ENCODE results near the gene SDSL.

SDSL gene

DNA sequence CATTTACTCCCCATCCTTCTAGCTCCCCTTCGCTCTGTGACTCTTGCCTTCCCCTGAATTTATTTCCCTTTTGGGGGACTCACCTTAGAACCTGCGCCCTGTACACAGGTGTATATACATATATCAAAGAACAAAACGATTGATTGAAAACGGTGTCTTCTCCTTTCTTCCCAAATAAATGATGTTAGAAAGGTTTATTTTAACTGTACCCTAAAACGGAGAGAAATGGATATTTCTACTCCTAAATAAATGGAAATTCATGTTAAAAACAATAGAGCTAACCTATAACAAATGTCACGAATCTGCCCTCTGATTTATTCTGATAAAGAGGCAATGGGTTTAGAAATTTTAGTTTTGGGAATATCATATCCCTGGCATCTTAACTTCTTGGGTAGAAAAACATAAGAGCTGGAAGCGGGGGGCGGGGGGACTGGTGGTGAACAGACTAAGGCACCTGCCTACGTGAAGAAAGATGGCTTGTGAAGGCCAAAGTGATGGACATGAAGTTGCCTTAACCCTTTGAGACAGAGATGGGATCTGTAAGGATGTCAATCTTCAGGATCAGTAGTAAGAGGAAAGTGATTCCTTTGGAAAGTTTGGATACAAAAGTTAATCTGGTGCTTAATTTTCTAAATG is 58.3 kb downstream of the SDSL start:
- DNase-seq, result no peak
- Histone ChIP-seq H3K4me1 (ENCODE audit: control extremely low read depth in 1 of 4, control insufficient read depth in 4 of 4, insufficient read depth in 4 of 4, low read length in 3 of 4) (peaks cover 0 to 4% (median 0%) of the 10 kb centered on the region in 4 experiments), H3K27ac (ENCODE audit: insufficient read depth in 1 of 2, low read depth in 1 of 2, low read length in 2 of 2, poor library complexity in 1 of 2, severe bottlenecking in 2 of 2) (no peak overlapping the region), H3K4me3 (ENCODE audit: control insufficient read depth in 1 of 7, extremely low read depth in 1 of 7, insufficient read depth in 4 of 7, low read depth in 2 of 7, low read length in 6 of 7) (no peak overlapping the region), H3K27me3 (replicated peaks in 2 of 5; ENCODE audit: control insufficient read depth in 4 of 5, insufficient read depth in 5 of 5, low read length in 4 of 5) (peaks cover 7 to 92% (median 60%) of the 10 kb centered on the region in 5 experiments), H3K9me3 (ENCODE audit: control extremely low read depth in 1 of 5, control insufficient read depth in 4 of 5, insufficient read depth in 2 of 5, low read depth in 1 of 5, low read length in 4 of 5) (no peaks in the 10 kb centered on the region), H3K36me3 (ENCODE audit: control insufficient read depth in 4 of 4, insufficient read depth in 4 of 4, low read length in 3 of 4) (no peaks in the 10 kb centered on the region)
- 59% methylated on average over 4 of the region's 9 CpGs for WGBS (ENCODE audit: insufficient coverage)
- ChIA-PET POLR2A (no interaction called here), CTCF (interaction anchor here (1.3 kb wide), 1 partner anchor 12 kb away, joined by 3 read pairs; no protein-coding TSS in a partner anchor)

DNA sequence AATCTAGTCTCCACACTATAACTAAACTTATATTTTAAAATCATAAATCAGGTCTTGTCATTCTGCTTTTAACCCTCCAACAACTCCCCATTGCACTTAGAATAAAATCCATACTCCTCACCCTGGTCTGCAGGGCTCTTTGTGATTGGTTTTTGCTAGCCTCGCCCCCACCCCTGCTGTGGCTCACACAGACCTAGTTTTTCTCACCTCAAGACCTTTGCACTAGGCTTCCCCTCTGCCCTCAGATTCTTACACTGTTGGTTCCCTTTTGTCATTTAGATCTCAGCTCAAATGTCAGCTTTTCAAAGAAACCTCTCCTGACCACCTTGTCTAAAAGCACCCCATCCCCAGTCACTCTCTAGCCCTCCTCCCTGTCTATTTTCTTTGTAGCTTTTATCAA is 60.2 kb downstream of the SDSL start:
- Histone ChIP-seq H3K27ac (ENCODE audit: insufficient read depth in 1 of 2, low read depth in 1 of 2, low read length in 2 of 2, poor library complexity in 1 of 2, severe bottlenecking in 2 of 2) (no peak overlapping the region), H3K36me3 (ENCODE audit: control insufficient read depth in 4 of 4, insufficient read depth in 4 of 4, low read length in 3 of 4) (no peaks in the 10 kb centered on the region), H3K4me1 (ENCODE audit: control extremely low read depth in 1 of 4, control insufficient read depth in 4 of 4, insufficient read depth in 4 of 4, low read length in 3 of 4) (no peaks in the 10 kb centered on the region), H3K27me3 (replicated peaks in 2 of 5; ENCODE audit: control insufficient read depth in 4 of 5, insufficient read depth in 5 of 5, low read length in 4 of 5) (peaks cover 7 to 95% (median 60%) of the 10 kb centered on the region in 5 experiments), H3K4me3 (ENCODE audit: control insufficient read depth in 1 of 7, extremely low read depth in 1 of 7, insufficient read depth in 4 of 7, low read depth in 2 of 7, low read length in 6 of 7) (no peak overlapping the region), H3K9me3 (ENCODE audit: control extremely low read depth in 1 of 5, control insufficient read depth in 4 of 5, insufficient read depth in 2 of 5, low read depth in 1 of 5, low read length in 4 of 5) (no peaks in the 10 kb centered on the region)
- DNase-seq, result no peak
- ChIA-PET CTCF (interaction anchor here (1.0 kb wide), 1 partner anchor 21 kb away, joined by 3 read pairs; no protein-coding TSS in a partner anchor), POLR2A (no interaction called here)
- 0% methylated on average over 1 of the region's 1 CpG for WGBS (ENCODE audit: insufficient coverage)

DNA sequence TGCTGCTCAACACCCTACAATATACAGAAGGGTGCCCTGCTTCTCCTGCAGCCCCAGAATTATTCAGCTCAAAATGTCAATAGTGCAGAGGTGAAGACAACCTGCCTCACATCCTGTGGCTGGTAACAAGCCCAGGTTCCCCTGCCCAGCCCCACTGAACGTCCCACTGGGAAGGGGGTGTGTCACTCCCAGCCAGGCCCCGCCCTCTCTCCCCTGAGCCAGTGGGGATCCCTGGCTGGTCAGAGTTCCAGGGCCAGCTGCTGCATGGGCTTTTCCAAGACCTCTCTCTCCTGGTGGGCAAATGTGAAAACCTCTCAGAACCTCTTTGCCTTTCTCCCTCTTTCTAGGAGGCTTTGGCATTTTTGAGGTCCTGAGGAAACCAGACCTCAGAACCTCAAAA is 63.1 kb downstream of the SDSL start:
- no peaks in the 10 kb centered on the region for H3K4me1 ChIP-seq (ENCODE audit: control extremely low read depth in 1 of 4, control insufficient read depth in 4 of 4, insufficient read depth in 4 of 4, low read length in 3 of 4)
- H3K4me3 ChIP-seq (ENCODE audit: control insufficient read depth in 1 of 7, extremely low read depth in 1 of 7, insufficient read depth in 4 of 7, low read depth in 2 of 7, low read length in 6 of 7), result no peak overlapping the region
- H3K36me3 ChIP-seq (ENCODE audit: control insufficient read depth in 4 of 4, insufficient read depth in 4 of 4, low read length in 3 of 4), result no peaks in the 10 kb centered on the region
- peaks cover 6 to 85% (median 40%) of the 10 kb centered on the region in 5 experiments for H3K27me3 ChIP-seq (replicated peaks in 2 of 5; ENCODE audit: control insufficient read depth in 4 of 5, insufficient read depth in 5 of 5, low read length in 4 of 5)
- DNase-seq, result no peak
- 5% methylated on average over 2 of the region's 2 CpGs for WGBS (ENCODE audit: insufficient coverage)
- no peak overlapping the region for H3K27ac ChIP-seq (ENCODE audit: insufficient read depth in 1 of 2, low read depth in 1 of 2, low read length in 2 of 2, poor library complexity in 1 of 2, severe bottlenecking in 2 of 2)
- H3K9me3 ChIP-seq (ENCODE audit: control extremely low read depth in 1 of 5, control insufficient read depth in 4 of 5, insufficient read depth in 2 of 5, low read depth in 1 of 5, low read length in 4 of 5), result no peaks in the 10 kb centered on the region
- ChIA-PET CTCF (no interaction called here), POLR2A (no interaction called here)

GRCh38 chr12:113486722-113487121 is 64.5 kb downstream of the SDSL start:
- H3K27me3 ChIP-seq (replicated peaks in 2 of 5; ENCODE audit: control insufficient read depth in 4 of 5, insufficient read depth in 5 of 5, low read length in 4 of 5), result peaks cover 0 to 74% (median 32%) of the 10 kb centered on the region in 5 experiments
- H3K9me3 ChIP-seq (ENCODE audit: control extremely low read depth in 1 of 5, control insufficient read depth in 4 of 5, insufficient read depth in 2 of 5, low read depth in 1 of 5, low read length in 4 of 5), result peaks cover 0 to 3% (median 0%) of the 10 kb centered on the region in 5 experiments
- H3K36me3 ChIP-seq (ENCODE audit: control insufficient read depth in 4 of 4, insufficient read depth in 4 of 4, low read length in 3 of 4), result no peaks in the 10 kb centered on the region
- no peak for DNase-seq
- 44% methylated on average over 4 of the region's 4 CpGs for WGBS (ENCODE audit: insufficient coverage)
- no peaks in the 10 kb centered on the region for H3K4me1 ChIP-seq (ENCODE audit: control extremely low read depth in 1 of 4, control insufficient read depth in 4 of 4, insufficient read depth in 4 of 4, low read length in 3 of 4)
- H3K4me3 ChIP-seq (ENCODE audit: control insufficient read depth in 1 of 7, extremely low read depth in 1 of 7, insufficient read depth in 4 of 7, low read depth in 2 of 7, low read length in 6 of 7), result no peak overlapping the region
- POLR2A ChIA-PET, result no interaction called here
- CTCF ChIA-PET, result interaction anchor here (1.1 kb wide), 1 partner anchor 24 kb away, joined by 3 read pairs; no protein-coding TSS in a partner anchor
- H3K27ac ChIP-seq (ENCODE audit: insufficient read depth in 1 of 2, low read depth in 1 of 2, low read length in 2 of 2, poor library complexity in 1 of 2, severe bottlenecking in 2 of 2), result no peak overlapping the region
